ENCODE data around the gene RBPJ.
"Not testable (repeated sequence)": the region's sequence is repeated elsewhere in the genome, so short reads cannot be mapped to it uniquely, and the experiment has no call there.

The RBPJ gene

GRCh38 chr4:26388671-26389070, 67.9 kb downstream of the RBPJ start:
- no peaks in the 10 kb centered on the region for H3K9me3 ChIP-seq (ENCODE audit: insufficient read depth, low read length)
- no peaks in the 10 kb centered on the region for H3K79me2 ChIP-seq (ENCODE audit: insufficient read depth, low read length)
- H3K4me3 ChIP-seq (ENCODE audit: insufficient read depth, low read length, poor library complexity, severe bottlenecking): no peak overlapping the region
- no peak overlapping the region for H3K27ac ChIP-seq (ENCODE audit: low read depth, low read length)
- no peaks in the 10 kb centered on the region for H3K27me3 ChIP-seq (ENCODE audit: low read length)
- H3F3A ChIP-seq (ENCODE audit: insufficient read depth): no peaks in the 10 kb centered on the region
- H2AFZ ChIP-seq (ENCODE audit: low read depth, low read length, severe bottlenecking): no peak overlapping the region
- H3K9ac ChIP-seq (ENCODE audit: low read length): no peak overlapping the region
- no peaks in the 10 kb centered on the region for H3K9me2 ChIP-seq (replicated peaks; ENCODE audit: insufficient read depth, low read length)
- no peaks in the 10 kb centered on the region for H3K36me3 ChIP-seq (ENCODE audit: low read length)
- H3K4me2 ChIP-seq (ENCODE audit: low read depth, low read length, poor library complexity, severe bottlenecking): no peak overlapping the region
- TF ChIP-seq CTCF (IDR thresholded peaks at IDR 0.05; ENCODE audit: insufficient read depth, low read length, poor library complexity, severe bottlenecking): no peak
- TF ChIP-seq EZH2phosphoT487 (conservative IDR thresholded peaks at IDR 0.05; ENCODE audit: low read length): no peak
- no peaks in the 10 kb centered on the region for H4K20me1 ChIP-seq (ENCODE audit: low read depth, low read length)

- Histone ChIP-seq H3K4me2 (ENCODE audit: low read depth, low read length, poor library complexity, severe bottlenecking) (no peak overlapping the region), H3K4me3 (ENCODE audit: insufficient read depth, low read length, poor library complexity, severe bottlenecking) (no peak overlapping the region), H3K9me3 (ENCODE audit: insufficient read depth, low read length) (no peaks in the 10 kb centered on the region), H3K36me3 (ENCODE audit: low read length) (no peaks in the 10 kb centered on the region), H3K9ac (ENCODE audit: low read length) (no peak overlapping the region), H3K9me2 (replicated peaks; ENCODE audit: insufficient read depth, low read length) (no peaks in the 10 kb centered on the region), H3K27me3 (ENCODE audit: low read length) (no peaks in the 10 kb centered on the region), H2AFZ (ENCODE audit: low read depth, low read length, severe bottlenecking) (no peak overlapping the region), H3K27ac (ENCODE audit: low read depth, low read length) (no peak overlapping the region), H3F3A (ENCODE audit: insufficient read depth) (no peaks in the 10 kb centered on the region), H3K79me2 (ENCODE audit: insufficient read depth, low read length) (no peaks in the 10 kb centered on the region), H4K20me1 (ENCODE audit: low read depth, low read length) (no peaks in the 10 kb centered on the region)
- TF ChIP-seq EZH2phosphoT487 (conservative IDR thresholded peaks at IDR 0.05; ENCODE audit: low read length) (no peak), CTCF (IDR thresholded peaks at IDR 0.05; ENCODE audit: insufficient read depth, low read length, poor library complexity, severe bottlenecking) (no peak)
Measured at GRCh38 chr4:26397086-26397485, 76.3 kb downstream of the RBPJ start.

- H3K4me3 ChIP-seq (ENCODE audit: insufficient read depth, low read length, poor library complexity, severe bottlenecking): no peak overlapping the region
- no peaks in the 10 kb centered on the region for H3F3A ChIP-seq (ENCODE audit: insufficient read depth)
- no peaks in the 10 kb centered on the region for H3K27me3 ChIP-seq (ENCODE audit: low read length)
- H3K27ac ChIP-seq (ENCODE audit: low read depth, low read length): no peak overlapping the region
- H3K9me3 ChIP-seq (ENCODE audit: insufficient read depth, low read length): no peaks in the 10 kb centered on the region
- H3K9ac ChIP-seq (ENCODE audit: low read length): no peak overlapping the region
- H3K79me2 ChIP-seq (ENCODE audit: insufficient read depth, low read length): no peaks in the 10 kb centered on the region
- no peak overlapping the region for H2AFZ ChIP-seq (ENCODE audit: low read depth, low read length, severe bottlenecking)
- H3K4me2 ChIP-seq (ENCODE audit: low read depth, low read length, poor library complexity, severe bottlenecking): no peak overlapping the region
- H3K36me3 ChIP-seq (ENCODE audit: low read length): no peaks in the 10 kb centered on the region
- no peak for TF ChIP-seq CTCF (IDR thresholded peaks at IDR 0.05; ENCODE audit: insufficient read depth, low read length, poor library complexity, severe bottlenecking)
- TF ChIP-seq EZH2phosphoT487 (conservative IDR thresholded peaks at IDR 0.05; ENCODE audit: low read length): no peak
- no peaks in the 10 kb centered on the region for H3K9me2 ChIP-seq (replicated peaks; ENCODE audit: insufficient read depth, low read length)
- no peaks in the 10 kb centered on the region for H4K20me1 ChIP-seq (ENCODE audit: low read depth, low read length)
Measured at GRCh38 chr4:26400132-26400531, 79.3 kb downstream of the RBPJ start.

- H3K9me3 ChIP-seq (ENCODE audit: insufficient read depth, low read length); H3K9ac ChIP-seq (ENCODE audit: low read length); H3K27me3 ChIP-seq (ENCODE audit: low read length); H3K79me2 ChIP-seq (ENCODE audit: insufficient read depth, low read length); H3F3A ChIP-seq (ENCODE audit: insufficient read depth); H4K20me1 ChIP-seq (ENCODE audit: low read depth, low read length); H3K9me2 ChIP-seq (replicated peaks; ENCODE audit: insufficient read depth, low read length); H2AFZ ChIP-seq (ENCODE audit: low read depth, low read length, severe bottlenecking); H3K4me3 ChIP-seq (ENCODE audit: insufficient read depth, low read length, poor library complexity, severe bottlenecking); H3K27ac ChIP-seq (ENCODE audit: low read depth, low read length); H3K4me2 ChIP-seq (ENCODE audit: low read depth, low read length, poor library complexity, severe bottlenecking): not testable (repeated sequence)
- peaks cover 15% of the 10 kb centered on the region for H3K36me3 ChIP-seq (ENCODE audit: low read length)
Measured at GRCh38 chr4:26402017-26402416, 81.2 kb downstream of the RBPJ start.
